HCT116 (cell line): ENCODE measurements around the gene USP2. TPM values are rescaled to one million over a fixed set of nuclear protein-coding genes. Genes with fewer than 3 reads are reported as not detected.

Experiments used
- ATAC-seq: fragments of 200-7000 bp; cut with Tn5 transposase; 2 replicates; pipeline ENCODE4 v1.9.1; 2020; ENCODE audit warnings: mild to moderate bottlenecking, moderate library complexity
- BruUV-seq: library from RNA; stranded (reverse); fragments of 400-500 nt; replicated peaks from 2 replicates; lab custom pipeline; 2021; lab: Mats Ljungman, UMichigan
- CTCF ChIA-PET: fragments of 300-600 bp; sonication (Branson Sonifier 250); formaldehyde crosslinking; loops from one replicate; lab custom pipeline; 2021; ENCODE audit warnings: antibody characterized with exemption; lab: Charles Lee
- POLR2A ChIA-PET: fragments of 300-600, 350-600 bp; sonication (Branson Sonifier 250); formaldehyde crosslinking; loops from one replicate; lab custom pipeline; 2021; ENCODE audit warnings: antibody characterized with exemption; lab: Charles Lee
- RAD21 ChIA-PET, 2 experiments: fragments of 300-600 bp; sonication (Branson Sonifier 250); formaldehyde crosslinking; loops; one replicate each; lab custom pipeline; 2023; ENCODE audit warnings: low total read pairs in 2 of 2; ENCODE audit not compliant: uncharacterized antibody in 2 of 2, unreplicated experiment in 2 of 2, low non-redundant PET in 1 of 2; lab: Charles Lee
- DNase-seq: peaks from one replicate; pipeline ENCODE4 v3.0.0-alpha.2; 2010; ENCODE audit warnings: low read depth, low spot score
- H2AFZ ChIP-seq: fragments of 200-600 bp; shearing (Covaris generic), sonication (generic); 2 replicates; pipeline ENCODE4 v1.6.1; 2017; ENCODE audit warnings: low read depth, mixed run types, mixed read lengths, antibody characterized with exemption, low read length; ENCODE audit not compliant: poor library complexity, severe bottlenecking
- H3K27ac ChIP-seq: 2 replicates; pipeline ENCODE4 v1.5.1; 2012; ENCODE audit warnings: low read depth, low read length
- H3K27me3 ChIP-seq: fragments of 200-600 bp; sonication (generic); 2 replicates; pipeline ENCODE4 v1.6.1; 2016; ENCODE audit warnings: mixed run types, low read length, mixed read lengths; ENCODE audit not compliant: insufficient read depth
- H3K36me3 ChIP-seq, 2 experiments: fragments of 200-500 bp in 1 of 2; fragments of 200-600 bp in 1 of 2; sonication (Bioruptor generic) in 1 of 2; sonication (generic) in 1 of 2; 2 replicates each; pipeline versions ENCODE4 v1.5.1 to v1.6.1; 2014 to 2016; ENCODE audit warnings: low read length in 2 of 2, inconsistent platforms in 1 of 2, mixed read lengths in 1 of 2, mixed run types in 1 of 2; ENCODE audit not compliant: insufficient read depth in 2 of 2, control insufficient read depth in 1 of 2
- H3K4me1 ChIP-seq, 2 experiments: fragments of 200-600 bp in 1 of 2; sonication (generic) in 1 of 2; 2 replicates each; pipeline versions ENCODE4 v1.5.1 to v1.6.1; 2012 to 2017; ENCODE audit warnings: low read length in 2 of 2, inconsistent platforms in 1 of 2, mild to moderate bottlenecking in 1 of 2, mixed read lengths in 1 of 2, mixed run types in 1 of 2, moderate library complexity in 1 of 2; ENCODE audit not compliant: insufficient read depth in 2 of 2, control insufficient read depth in 1 of 2
- H3K4me2 ChIP-seq: fragments of 200-600 bp; sonication (generic); 2 replicates; pipeline ENCODE4 v1.6.1; 2017; ENCODE audit warnings: mixed run types, low read length, mixed read lengths
- H3K4me3 ChIP-seq, 2 experiments: fragments of 200-600 bp in 1 of 2; sonication (generic) in 1 of 2; replicated peaks in 1 of 2; 2 replicates each; pipeline ENCODE4 v1.5.1; 2011 to 2016; ENCODE audit warnings: low read length in 2 of 2, control low read depth in 1 of 2, low read depth in 1 of 2, mild to moderate bottlenecking in 1 of 2, mixed read lengths in 1 of 2, mixed run types in 1 of 2
- H3K79me2 ChIP-seq: fragments of 200-600 bp; sonication (generic); 2 replicates; pipeline ENCODE4 v1.6.1; 2017; ENCODE audit warnings: mild to moderate bottlenecking, mixed run types, low read length, moderate library complexity, mixed read lengths; ENCODE audit not compliant: insufficient read depth
- H3K9ac ChIP-seq: fragments of 200-600 bp; sonication (generic); 2 replicates; pipeline ENCODE4 v1.6.1; 2016; ENCODE audit warnings: low read length, mixed read lengths
- H3K9me2 ChIP-seq: fragments of 200-600 bp; sonication (generic), shearing (Covaris generic); 2 replicates; pipeline ENCODE4 v1.6.1; 2017; ENCODE audit warnings: mixed run types, mild to moderate bottlenecking, moderate library complexity; ENCODE audit not compliant: insufficient read depth
- H3K9me3 ChIP-seq, 2 experiments: fragments of 200-500 bp in 1 of 2; fragments of 200-600 bp in 1 of 2; sonication (Bioruptor generic) in 1 of 2; sonication (generic) in 1 of 2; 2 replicates each; pipeline ENCODE4 v1.6.1; 2014 to 2017; ENCODE audit warnings: low read length in 2 of 2, mixed read lengths in 2 of 2, inconsistent platforms in 1 of 2, low read depth in 1 of 2, mild to moderate bottlenecking in 1 of 2, mixed run types in 1 of 2, moderate library complexity in 1 of 2; ENCODE audit not compliant: control insufficient read depth in 1 of 2, insufficient read depth in 1 of 2
- H4K20me1 ChIP-seq: fragments of 200-600 bp; sonication (generic), shearing (Covaris generic); 2 replicates; pipeline ENCODE4 v1.6.1; 2017; ENCODE audit warnings: mixed run types, mild to moderate bottlenecking, moderate library complexity; ENCODE audit not compliant: insufficient read depth
- ATF3 ChIP-seq: IDR thresholded peaks from 2 replicates; pipeline ENCODE4 v1.6.1; 2012
- CBX3 ChIP-seq: IDR thresholded peaks from 2 replicates; pipeline ENCODE4 v1.6.1; 2012; ENCODE audit warnings: low read depth
- CEBPB ChIP-seq: IDR thresholded peaks from 2 replicates; pipeline ENCODE4 v1.6.1; 2012; ENCODE audit warnings: low read depth
- CTCF ChIP-seq, 3 experiments: fragments of 200-600 bp in 1 of 3; sonication (generic) in 1 of 3; IDR thresholded peaks in 2 of 3; conservative IDR thresholded peaks in 1 of 3; 2 replicates each; pipeline ENCODE4 v1.5.1; 2012 to 2017; ENCODE audit warnings: low read depth in 2 of 3, low read length in 2 of 3, antibody characterized with exemption in 1 of 3, borderline replicate concordance in 1 of 3, control low read depth in 1 of 3, mild to moderate bottlenecking in 1 of 3, mixed read lengths in 1 of 3, mixed run types in 1 of 3, moderate library complexity in 1 of 3; ENCODE audit not compliant: insufficient read depth in 1 of 3
- EGR1 ChIP-seq: IDR thresholded peaks from 2 replicates; pipeline ENCODE4 v1.6.1; 2012; ENCODE audit warnings: low read depth
- ELF1 ChIP-seq: IDR thresholded peaks from 2 replicates; pipeline ENCODE4 v1.6.1; 2012; ENCODE audit warnings: low read depth, borderline replicate concordance
- EZH2 ChIP-seq: fragments of 200-600 bp; sonication (generic); IDR thresholded peaks from 2 replicates; pipeline ENCODE4 v1.6.1; 2017; ENCODE audit warnings: antibody characterized with exemption, mixed run types
- EZH2phosphoT487 ChIP-seq: fragments of 200-600 bp; IDR thresholded peaks from 2 replicates; pipeline ENCODE4 v1.6.1; 2018; ENCODE audit warnings: antibody characterized with exemption, borderline replicate concordance
- JUND ChIP-seq: IDR thresholded peaks from 2 replicates; pipeline ENCODE4 v1.6.1; 2012
- MAX ChIP-seq: IDR thresholded peaks from 2 replicates; pipeline ENCODE4 v1.6.1; 2012
- POLR2A ChIP-seq: IDR thresholded peaks from 2 replicates; pipeline ENCODE4 v1.7.0; 2011; ENCODE audit warnings: borderline replicate concordance; ENCODE audit not compliant: insufficient read depth, insufficient read length; ENCODE audit errors: extremely low read depth
- RAD21 ChIP-seq: IDR thresholded peaks from 2 replicates; pipeline ENCODE4 v1.6.1; 2012; ENCODE audit warnings: low read depth, mild to moderate bottlenecking
- REST ChIP-seq: IDR thresholded peaks from 2 replicates; pipeline ENCODE4 v1.6.1; 2012; ENCODE audit warnings: low read depth
- SIN3A ChIP-seq: IDR thresholded peaks from 2 replicates; pipeline ENCODE4 v1.6.1; 2012; ENCODE audit warnings: low read depth
- SP1 ChIP-seq: IDR thresholded peaks from 2 replicates; pipeline ENCODE4 v1.6.1; 2012; ENCODE audit warnings: low read depth
- SRF ChIP-seq: IDR thresholded peaks from 2 replicates; pipeline ENCODE4 v1.6.1; 2012; ENCODE audit warnings: low read depth
- TCF7L2 ChIP-seq: IDR thresholded peaks from 2 replicates; pipeline ENCODE4 v1.7.0; 2011; ENCODE audit warnings: borderline replicate concordance, inconsistent platforms; ENCODE audit not compliant: insufficient read depth, insufficient read length; ENCODE audit errors: extremely low read depth
- YY1 ChIP-seq: IDR thresholded peaks from 2 replicates; pipeline ENCODE4 v1.6.1; 2011; ENCODE audit warnings: low read length, low read depth, moderate library complexity, mild to moderate bottlenecking; ENCODE audit not compliant: insufficient replicate concordance; ENCODE audit errors: extremely low read depth
- ZFX ChIP-seq: fragments of 450-650 bp; IDR thresholded peaks from 2 replicates; pipeline ENCODE4 v1.6.1; 2017
- ZNF274 ChIP-seq: fragments of 200-500 bp; sonication (Bioruptor generic); IDR thresholded peaks from 2 replicates; pipeline ENCODE4 v1.6.1; 2014; ENCODE audit warnings: mild to moderate bottlenecking, low read depth, low read length, inconsistent platforms
- intact Hi-C: fragments of 100-400 bp; cut with micrococcal nuclease; formaldehyde crosslinking; loops from 2 replicates; pipeline ENCODE4 v1.10.0; 2022
- total RNA-seq: library from RNA; stranded (reverse); gene quantifications from one replicate; pipeline ENCODE4 v1.2.1, GENCODE V29; 2021; ENCODE audit not compliant: unreplicated experiment

USP2 gene
- total RNA-seq, 1 experiment from 2014 or later = 5.0 TPM

- no peak overlapping the region for H3K27ac ChIP-seq
- no peaks in the 10 kb centered on the region for H3K9me2 ChIP-seq
- intact Hi-C loops = loop anchor here (5.0 kb wide), 1 partner anchor 219 kb away; the partner anchor contains the start of gene DPAGT1
- H3K9me3 ChIP-seq = no peaks in the 10 kb centered on the region
- no peak overlapping the region for H3K4me3 ChIP-seq
- DNase-seq = no peak
- POLR2A ChIA-PET = no interaction called here
- no peaks in the 10 kb centered on the region for H3K27me3 ChIP-seq
- H3K36me3 ChIP-seq = no peaks in the 10 kb centered on the region
- CTCF ChIA-PET = interaction anchor here (1.0 kb wide), 1 partner anchor 154 kb away, joined by 4 read pairs; no protein-coding TSS in a partner anchor
- H3K9ac ChIP-seq = no peak overlapping the region
- peaks cover 6 to 34% of the 10 kb centered on the region in 2 experiments for H3K4me1 ChIP-seq
- no TSS peak for BruUV-seq
- no peak overlapping the region for H3K4me2 ChIP-seq
- TF ChIP-seq ZFX = no peak
- TF ChIP-seq EZH2 = no peak
- no peak for TF ChIP-seq EZH2phosphoT487
- no peak for TF ChIP-seq ATF3
- TF ChIP-seq SRF = no peak
- TF ChIP-seq RAD21 = no peak
- TF ChIP-seq ELF1 = no peak
- no peak for TF ChIP-seq ZNF274
- no peak for TF ChIP-seq CEBPB
- TF ChIP-seq POLR2A = no peak
- no peak for TF ChIP-seq TCF7L2
- TF ChIP-seq YY1 = no peak
- TF ChIP-seq CTCF (IDR thresholded peaks at IDR 0.05 in 2 of 3, conservative IDR thresholded peaks at IDR 0.05 in 1 of 3; ENCODE audit: borderline replicate concordance in 1 of 3, insufficient read depth in 1 of 3, low read depth in 2 of 3, low read length in 2 of 3) = no peak
- no peak for TF ChIP-seq JUND
- TF ChIP-seq SP1 = no peak
- TF ChIP-seq CBX3 = no peak
- no peak for TF ChIP-seq MAX
- no peak for TF ChIP-seq EGR1
- no peak for TF ChIP-seq REST
- TF ChIP-seq SIN3A = no peak
- ATAC-seq = no peak
- H2AFZ ChIP-seq = peak overlapping the region; percentile 82
- RAD21 ChIA-PET = no interaction called here
- no peaks in the 10 kb centered on the region for H4K20me1 ChIP-seq
- no peaks in the 10 kb centered on the region; the same call in 1 of the 2 replicates for H3K79me2 ChIP-seq
Observed at GRCh38 chr11:119320776-119321524, 60.5 kb downstream of the USP2 start.
